ENCODE results near the gene EFNA5. TPM values are rescaled to one million over a fixed set of nuclear protein-coding genes. Genes with fewer than 3 reads are reported as not detected.
A peak's percentile ranks its signal among the peaks of the same experiment; 100 is the strongest.

EFNA5 gene
- total RNA-seq, 1 experiment from 2014 or later = 19.7 TPM

DNA sequence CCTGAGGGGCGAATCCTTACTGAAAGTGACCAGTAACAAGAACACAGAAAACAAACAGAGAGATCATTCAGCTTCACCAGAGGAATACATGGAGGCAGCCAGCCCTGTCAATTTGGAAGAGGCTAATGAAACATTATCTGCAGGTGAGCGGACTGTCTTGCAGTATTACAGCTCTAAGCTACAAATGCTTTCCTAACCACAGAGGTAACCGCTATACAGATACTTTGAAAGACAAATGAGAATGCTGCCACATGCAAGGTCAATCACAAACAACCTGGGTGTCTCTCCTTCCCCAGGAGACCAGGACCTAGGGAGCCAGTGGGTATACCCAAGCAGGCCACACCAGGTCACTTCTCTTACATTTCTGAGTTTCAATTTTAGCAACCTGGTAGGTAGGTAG lies 30.2 kb downstream of the EFNA5 start:
- no peak for DNase-seq (ENCODE audit: low spot score)

DNA sequence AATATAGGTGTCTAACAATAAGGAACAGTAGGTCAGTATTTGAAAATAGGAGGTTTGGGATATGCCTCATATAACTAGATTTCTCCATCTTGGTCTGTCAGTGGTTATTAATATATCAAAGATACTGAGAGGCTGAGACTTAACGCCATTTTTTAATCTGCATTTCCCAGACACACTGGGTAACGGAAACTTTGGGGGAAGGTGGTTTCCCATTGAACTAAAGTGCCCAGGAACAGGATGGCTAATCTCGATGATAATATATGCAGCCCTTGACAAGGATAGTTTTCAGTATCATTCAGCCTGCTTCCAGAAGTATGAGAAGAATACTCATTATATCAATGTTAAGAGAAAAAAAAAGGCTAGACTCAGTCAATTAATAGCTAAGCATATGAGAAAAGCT lies 30.7 kb downstream of the EFNA5 start:
- DNase-seq (ENCODE audit: low spot score) = no peak

DNA sequence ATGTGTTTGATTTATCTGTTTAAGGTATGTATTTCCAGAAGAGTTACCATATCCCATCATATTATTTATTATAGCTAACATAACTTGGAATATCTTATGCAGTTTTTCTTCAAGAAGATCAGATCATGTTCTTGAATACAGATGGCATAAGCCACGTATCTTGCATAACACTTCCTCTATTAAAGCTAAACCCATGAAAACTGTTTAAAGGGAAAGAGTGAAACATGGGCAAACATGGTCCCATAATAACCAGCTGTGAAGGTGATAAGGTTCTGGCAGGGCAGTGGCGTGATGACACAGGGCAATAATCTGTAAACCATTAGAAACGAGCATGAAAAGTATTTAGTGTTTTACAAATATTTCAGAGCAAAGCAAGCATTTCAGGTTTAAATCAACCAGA lies 34.2 kb downstream of the EFNA5 start:
- peak; percentile 14 for DNase-seq (ENCODE audit: low spot score)

DNA sequence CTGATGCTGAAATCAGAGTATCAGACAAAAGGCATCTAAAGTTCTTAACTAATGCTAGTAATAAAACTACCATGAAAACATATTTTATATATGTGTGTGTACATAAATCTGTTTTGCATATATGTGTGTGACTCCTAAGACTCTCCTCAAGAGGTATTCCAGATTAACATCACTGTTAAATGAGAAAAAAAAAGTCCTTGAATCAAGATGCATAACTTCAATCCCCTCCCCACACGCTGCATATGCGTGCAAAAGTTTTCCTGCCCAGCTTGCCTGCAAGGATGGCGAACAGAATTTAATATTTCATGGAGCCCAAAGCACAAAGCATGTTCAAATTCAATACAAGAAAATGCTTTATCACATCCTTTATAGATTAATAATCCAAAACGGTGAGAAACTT lies 34.7 kb downstream of the EFNA5 start:
- DNase-seq (ENCODE audit: low spot score) = no peak

DNA sequence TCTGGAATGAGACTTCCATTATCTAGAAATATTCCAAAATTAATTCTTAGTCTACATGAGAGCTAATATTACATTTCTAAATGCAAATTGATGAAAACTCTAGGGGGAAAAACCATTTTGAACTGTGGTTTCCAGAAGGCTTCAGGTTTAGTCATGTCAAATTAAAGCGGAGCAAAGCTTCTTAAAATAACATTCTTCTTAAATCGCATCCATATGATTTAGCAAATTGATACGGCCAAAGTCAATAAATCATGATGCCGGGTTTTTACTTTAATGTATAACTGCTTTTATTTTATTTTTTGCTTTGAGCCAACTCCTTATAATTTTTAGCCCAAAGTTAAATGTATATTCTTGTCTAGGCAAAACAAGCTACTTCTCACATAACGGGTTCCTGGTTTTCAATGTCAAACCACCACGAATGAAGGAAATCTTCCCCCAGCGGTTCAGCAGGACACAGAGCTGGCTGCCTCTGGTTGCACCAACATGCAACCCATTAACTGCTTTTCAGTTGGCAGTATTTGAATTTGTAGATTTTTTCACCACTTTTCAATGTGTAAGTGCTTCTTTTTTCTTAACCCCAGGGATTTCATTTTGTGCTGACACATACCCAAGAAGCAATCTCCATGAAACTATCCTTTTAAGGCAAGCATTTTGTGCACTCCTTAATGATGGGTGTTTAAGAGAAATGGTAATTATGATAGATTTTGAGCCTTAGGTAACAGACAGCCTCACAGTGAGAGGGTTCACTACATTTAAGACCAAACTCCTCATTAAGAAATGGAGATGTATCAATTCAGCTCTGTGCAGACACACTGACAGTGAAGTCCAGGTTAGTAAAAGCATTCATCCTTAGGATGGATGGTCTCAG lies 35.5 kb downstream of the EFNA5 start:
- no peak for DNase-seq (ENCODE audit: low spot score)

DNA sequence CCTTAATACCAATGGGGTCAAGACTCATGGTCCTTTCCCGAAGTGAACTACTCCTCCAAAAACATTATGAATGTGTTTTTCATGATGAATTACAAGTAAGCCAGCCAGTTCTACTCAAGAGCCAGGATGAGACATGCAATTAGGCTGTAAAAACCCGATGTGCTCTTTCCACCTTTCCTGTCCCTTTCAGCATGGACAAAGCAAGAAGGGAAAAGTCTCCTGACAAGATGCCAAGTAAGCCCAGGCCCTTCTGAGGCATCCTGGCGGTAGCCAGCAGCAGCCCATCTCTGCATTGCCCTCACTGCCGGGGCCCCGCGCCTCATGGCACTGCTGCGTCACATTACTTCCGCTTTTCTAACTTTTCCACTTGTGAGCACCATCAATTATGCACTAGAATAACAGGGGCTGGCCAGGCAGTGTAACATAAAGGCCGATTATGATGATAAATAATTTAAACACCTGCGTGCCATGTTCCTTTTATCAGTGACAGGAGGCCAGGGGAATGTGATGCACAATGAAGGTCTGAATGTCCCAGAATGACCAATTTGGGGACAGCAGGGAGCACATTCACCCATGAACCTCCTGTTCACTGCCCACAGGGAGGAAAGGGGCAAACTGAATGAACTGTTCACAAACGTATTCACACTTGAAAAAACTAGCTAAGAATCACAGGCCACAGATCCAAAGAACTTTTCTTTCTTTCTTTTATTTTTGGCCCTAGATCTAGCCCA lies 37.4 kb downstream of the EFNA5 start:
- DNase-seq (ENCODE audit: low spot score) = no peak

DNA sequence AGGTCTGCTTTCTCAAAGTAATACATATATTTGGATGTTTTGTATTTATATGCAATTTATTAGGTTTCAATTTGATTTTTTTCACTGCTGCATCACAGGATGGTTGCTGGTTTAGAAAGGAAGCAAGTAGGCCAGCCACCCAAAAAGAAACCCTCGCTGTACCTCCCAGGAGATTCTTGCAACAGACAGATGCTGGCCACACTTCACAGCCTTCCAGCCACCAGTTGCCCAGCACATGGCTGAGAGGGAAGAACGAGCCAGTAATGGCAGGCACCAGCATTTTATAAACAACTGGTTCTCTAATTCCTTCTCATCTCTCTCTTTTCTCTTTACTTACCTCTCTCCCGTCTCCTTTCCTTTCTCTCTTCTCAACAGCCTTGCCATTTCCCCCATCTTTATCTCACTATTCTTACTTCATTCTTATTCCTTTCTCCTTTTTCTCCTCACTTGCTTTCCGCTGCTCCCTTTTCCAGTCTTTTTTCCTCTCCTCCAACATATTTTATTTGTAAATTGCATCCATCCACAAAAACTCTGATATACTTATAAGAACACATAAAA lies 38.9 kb downstream of the EFNA5 start:
- DNase-seq (ENCODE audit: low spot score) = no peak

DNA sequence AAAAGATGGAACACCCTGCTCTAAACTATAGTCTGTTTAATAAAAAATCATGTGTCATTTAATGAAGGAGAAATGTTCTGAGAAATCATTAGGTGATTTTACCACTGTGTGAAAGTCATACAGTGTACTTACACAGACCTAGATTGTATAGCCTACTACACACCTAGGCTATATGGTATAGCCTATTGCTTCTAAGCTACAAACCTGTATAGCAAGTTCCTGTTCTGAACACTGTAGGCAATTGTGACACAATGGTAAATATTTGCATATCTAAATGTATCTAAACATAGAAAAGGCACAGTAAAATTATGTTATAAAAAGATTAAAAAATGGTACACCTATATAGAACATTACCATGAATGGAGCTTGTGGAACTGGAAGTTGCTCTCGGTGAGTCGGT lies 40.6 kb downstream of the EFNA5 start:
- no peak for DNase-seq (ENCODE audit: low spot score)

DNA sequence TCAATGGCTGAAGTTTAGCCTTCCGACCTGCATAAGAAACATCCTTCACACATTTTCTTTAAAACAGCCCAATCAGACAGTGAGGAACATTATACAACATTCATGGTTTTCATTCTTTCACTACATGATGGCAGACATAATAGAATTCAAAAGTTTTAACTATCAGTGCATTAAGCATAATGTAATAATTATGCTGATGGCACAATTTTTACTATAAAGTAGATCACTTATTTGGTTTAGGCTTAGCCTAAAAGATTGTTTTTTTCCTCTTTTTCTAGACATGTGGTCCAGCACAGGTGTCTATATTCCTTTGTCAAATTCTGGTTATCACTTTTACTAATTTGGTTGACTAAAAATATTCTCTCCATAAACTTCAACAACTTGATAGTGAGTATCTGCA lies 46.5 kb downstream of the EFNA5 start:
- no peak for DNase-seq (ENCODE audit: low spot score)

DNA sequence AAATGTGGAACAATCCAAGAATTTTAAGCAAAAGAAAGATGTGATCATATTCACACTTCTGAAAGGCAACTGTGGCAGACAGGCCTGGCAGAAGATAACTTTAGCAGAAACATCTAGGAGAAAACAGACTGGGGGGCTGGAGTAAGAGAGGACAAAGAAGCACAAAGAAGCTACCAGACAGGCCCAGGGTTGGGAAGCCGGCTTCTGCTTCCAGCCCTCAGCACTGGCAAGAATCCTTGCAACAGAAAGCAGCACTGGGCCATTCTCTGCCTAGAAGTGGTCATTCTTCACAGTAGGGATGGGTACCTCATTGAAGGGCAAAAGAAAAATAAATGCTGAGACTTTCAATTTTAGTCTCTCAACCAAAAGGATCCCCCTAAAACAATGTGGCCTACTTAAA lies 49.6 kb downstream of the EFNA5 start:
- no peak for DNase-seq (ENCODE audit: low spot score)

DNA sequence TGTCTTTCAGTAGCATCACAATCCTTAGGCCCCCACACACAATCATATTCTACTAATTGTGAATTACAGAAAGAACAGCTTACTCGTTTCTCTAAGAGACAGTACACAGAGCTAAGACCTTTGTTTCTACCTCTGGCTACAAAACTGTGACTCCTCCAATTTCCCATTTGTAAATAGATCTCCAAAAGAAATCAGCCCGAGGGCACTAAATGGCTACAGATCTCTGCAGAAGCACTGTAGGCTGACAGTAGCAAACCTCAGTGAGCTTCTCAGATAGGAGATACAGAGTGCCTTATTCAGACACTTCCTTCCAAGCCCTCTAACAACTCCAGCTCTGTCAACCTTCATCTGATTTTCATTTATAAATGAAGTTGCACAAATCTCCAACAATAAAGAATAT lies 51.0 kb downstream of the EFNA5 start:
- DNase-seq (ENCODE audit: low spot score) = no peak

DNA sequence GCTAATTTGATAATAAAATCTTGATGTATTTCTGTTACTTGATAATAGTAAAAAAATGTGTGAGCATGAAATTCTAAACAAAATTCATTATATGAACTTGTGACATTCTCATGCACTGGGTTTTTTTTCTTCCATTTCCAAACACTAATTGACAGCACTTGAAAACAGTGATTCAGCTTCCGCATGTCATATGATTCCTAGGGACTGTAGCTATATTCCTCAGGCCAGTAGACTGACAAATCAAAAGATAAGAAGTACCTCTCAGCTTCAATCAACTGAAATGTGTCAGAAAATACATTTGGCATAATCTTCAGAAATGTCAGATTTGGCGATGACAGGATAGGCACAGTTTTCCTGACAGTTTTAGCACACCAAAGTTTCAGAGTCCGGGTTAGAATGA lies 52.5 kb downstream of the EFNA5 start:
- DNase-seq (ENCODE audit: low spot score) = peak; percentile 43

DNA sequence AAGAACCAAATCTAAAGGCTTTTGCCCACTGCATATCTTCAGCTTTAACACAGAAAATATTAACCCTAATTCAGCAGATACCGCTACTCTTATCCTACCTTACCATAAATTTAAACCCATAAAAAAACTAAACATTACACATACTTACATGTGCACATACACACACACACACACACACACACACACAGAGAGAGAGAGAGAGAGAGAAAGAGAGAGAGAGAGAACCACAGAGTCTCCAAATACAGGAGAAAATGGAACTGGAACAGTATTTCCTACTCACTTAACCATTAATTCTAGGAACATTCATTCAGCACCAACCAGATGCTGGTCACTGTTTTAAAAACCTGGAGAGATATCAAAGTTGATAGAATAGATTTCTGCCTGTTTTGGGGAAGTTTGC lies 53.7 kb downstream of the EFNA5 start:
- DNase-seq (ENCODE audit: low spot score) = no peak

DNA sequence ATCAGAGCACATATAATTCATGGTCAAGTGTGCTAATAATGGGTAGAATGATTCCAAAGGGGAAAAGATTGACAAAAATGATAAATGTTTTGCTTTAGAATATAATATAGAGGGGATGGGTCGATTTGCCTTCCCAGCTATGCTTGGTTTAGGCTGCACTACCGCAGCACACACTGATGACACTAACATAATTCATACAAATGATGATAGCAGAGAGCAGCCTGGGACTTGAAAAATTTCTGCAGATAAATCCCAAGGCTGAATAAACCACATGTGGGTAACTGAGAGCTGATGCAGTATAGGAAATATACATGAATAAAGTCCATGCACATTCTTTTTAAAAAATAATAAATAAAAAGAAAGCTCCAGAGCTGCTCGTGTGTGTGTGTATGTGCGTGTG lies 54.5 kb downstream of the EFNA5 start:
- DNase-seq (ENCODE audit: low spot score) = no peak

DNA sequence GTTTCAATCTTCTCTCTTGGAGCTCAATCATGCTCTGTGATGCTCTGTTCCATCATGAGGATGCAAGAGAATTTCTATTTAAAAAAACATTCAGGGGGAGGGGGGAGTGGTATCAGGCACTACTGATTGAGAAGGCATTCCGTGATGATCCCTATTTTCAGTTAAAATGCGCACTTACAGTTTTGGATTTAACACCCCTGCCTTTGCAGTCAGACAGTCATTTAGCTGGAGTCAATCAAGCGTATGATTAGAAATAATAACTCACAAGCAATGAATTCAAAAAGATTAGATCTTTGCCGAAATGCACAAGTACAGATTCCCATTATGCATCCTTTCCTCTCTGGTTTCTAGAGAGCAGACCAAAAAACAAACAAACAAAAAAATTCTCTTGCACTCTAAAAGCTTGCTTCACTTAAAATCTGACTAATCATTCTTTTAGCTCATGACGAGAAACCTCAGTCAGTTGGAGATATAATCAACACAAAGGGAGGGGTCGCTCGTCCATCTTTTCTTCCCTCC lies 55.4 kb downstream of the EFNA5 start:
- peak; percentile 77 for DNase-seq (ENCODE audit: low spot score)

DNA sequence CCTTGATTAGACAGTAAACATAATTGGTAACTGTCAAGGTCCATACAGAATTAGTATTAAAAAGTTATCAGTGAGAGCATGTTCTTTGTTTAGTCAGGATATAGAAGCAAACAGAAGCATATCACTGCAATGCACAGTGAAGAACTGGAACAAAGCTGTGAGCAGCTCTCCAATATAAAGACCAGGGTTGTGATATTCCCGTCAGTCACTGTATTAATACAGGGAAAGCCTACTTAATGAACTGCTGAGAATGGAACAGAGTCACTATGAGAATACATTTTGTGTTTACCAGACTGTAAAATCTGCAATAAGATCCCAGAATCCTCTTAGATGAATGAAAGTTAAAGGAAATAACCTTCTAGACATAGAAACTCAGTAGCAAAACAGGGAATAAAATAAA lies 58.2 kb downstream of the EFNA5 start:
- DNase-seq (ENCODE audit: low spot score) = no peak

DNA sequence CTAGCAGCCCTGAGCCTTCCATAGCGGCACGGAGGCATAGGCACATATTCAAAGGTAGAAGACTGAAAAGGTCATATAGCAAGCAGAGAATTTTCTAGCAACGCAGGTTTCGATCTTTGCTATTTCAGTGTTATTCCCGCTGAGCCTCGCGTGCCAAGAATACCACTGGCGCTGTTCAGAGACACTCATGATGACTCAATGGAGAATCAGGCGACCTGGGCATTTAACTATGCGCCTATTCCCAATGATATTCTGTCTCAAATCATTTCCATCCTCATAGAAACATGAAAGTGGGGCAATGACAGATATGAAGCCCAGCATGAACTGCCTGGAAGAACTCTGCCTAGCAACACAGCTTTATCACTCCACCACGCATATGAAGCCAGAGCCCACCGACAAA lies 59.9 kb downstream of the EFNA5 start:
- no peak for DNase-seq (ENCODE audit: low spot score)

DNA sequence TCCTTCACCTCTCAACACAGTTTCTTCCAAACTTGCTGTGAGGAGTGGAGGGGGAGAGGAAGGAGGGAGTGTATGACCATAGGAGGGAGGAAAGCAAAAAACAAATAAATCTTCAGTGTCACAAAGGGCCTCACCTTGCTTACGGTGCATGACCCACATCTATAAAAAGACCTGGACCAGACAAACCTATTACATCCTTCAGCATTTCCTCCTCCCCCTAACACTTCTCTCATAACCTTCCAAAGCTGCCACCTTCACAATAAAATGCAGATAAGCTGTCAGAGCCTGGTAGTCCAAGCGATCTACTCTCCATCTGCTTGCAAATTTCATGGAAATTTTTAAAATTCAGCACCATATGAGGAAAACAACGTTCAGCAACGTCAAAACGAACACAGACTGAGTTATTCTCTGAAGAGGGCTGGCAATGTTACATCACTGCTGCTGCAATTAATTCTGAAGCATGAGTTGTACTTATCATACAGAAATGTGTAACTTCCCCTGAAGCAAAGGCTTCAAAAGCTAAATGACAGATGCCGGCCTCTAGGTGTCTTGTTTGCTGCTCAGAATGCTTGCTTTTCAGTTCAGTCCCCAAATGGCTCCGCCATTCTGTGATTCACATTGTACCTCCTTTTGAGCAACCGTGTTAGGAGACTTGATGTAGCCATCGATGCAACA lies 62.9 kb downstream of the EFNA5 start:
- no peak for DNase-seq (ENCODE audit: low spot score)

DNA sequence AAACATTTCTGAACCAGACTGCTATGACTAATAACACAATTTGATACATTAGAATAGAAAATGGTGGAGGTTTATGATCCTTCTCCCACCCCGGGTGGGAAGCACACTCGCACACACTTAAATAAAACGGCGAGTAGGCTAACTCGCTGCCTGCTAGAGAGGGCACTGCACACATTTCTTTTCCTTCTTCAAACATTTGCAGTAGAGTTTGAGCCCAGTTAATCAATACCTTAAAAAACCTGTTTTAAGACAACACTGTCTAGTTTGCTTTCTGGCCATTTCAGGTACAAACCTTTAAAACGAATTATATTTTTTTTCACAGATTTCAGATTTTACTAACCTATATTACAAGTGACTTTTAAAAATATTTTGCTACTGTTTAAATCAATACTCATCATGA lies 63.5 kb downstream of the EFNA5 start:
- no peak for DNase-seq (ENCODE audit: low spot score)

DNA sequence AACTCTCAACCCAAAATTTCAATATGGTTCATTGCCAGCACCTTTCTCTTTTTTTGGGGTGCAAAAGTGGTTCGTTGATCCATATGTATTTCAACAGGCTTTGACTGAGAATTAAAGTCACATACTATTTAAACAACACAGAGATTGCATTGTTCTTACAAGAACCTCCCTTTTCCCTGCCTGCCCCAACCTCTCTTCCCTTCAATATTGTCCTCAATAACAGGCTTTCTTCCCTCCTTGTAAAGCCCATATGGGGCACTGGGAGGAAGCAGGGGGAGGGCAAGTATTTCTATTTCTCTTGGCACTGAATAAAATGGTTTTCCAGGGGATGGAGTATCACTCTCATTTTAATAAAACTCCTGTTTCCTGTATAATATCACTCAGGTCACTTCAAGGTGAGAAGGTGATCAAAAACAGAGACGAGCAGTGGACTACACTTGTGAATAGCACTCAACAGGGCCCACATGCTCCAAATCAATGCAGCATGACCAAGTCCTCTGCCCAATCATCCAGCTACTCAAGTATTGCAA lies 65.1 kb downstream of the EFNA5 start:
- no peak for DNase-seq (ENCODE audit: low spot score)

DNA sequence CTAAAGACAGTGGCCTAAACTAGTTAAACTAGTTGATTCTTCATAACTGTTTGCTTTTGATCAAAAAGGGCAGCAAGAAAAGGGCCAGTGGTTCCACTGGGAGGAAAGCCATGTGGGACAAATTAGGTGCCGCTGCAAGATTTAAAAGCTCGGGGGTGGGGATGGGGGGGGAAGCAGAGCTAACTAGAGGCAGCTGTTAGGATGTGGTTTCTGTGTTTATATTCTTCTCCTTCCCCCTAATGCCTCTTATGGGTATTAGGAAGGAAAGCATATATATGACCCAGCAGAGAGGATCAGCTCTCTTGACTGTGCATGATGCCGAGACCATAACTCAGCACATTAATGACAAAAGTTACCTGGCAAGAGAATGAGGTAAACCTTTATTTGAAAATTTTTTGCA lies 65.7 kb downstream of the EFNA5 start:
- DNase-seq (ENCODE audit: low spot score) = peak; percentile 85

Data from H4 (cell line).